Progenitor cell of endocrine pancreas (in vitro differentiated cells): ENCODE data around the gene GON4L. TPM values are rescaled to one million over a fixed set of nuclear protein-coding genes. Genes with fewer than 3 reads are reported as not detected.
A peak's percentile ranks its signal among the peaks of the same experiment; 100 is the strongest.

Experiments
- DNase-seq: peaks from one replicate; pipeline ENCODE4 v3.0.0; 2021; ENCODE audit warnings: low spot score; ENCODE audit not compliant: unreplicated experiment
- H3K27ac Mint-ChIP-seq: 2 replicates; pipeline ENCODE4 v1.8.0; 2021; ENCODE audit warnings: mild to moderate bottlenecking, moderate library complexity, mixed read lengths
- H3K27me3 Mint-ChIP-seq: 2 replicates; pipeline ENCODE4 v1.8.0; 2021; ENCODE audit warnings: mixed read lengths
- H3K36me3 Mint-ChIP-seq: 2 replicates; pipeline ENCODE4 v1.8.0; 2022; ENCODE audit warnings: mixed read lengths; ENCODE audit not compliant: insufficient read depth
- H3K4me1 Mint-ChIP-seq: 2 replicates; pipeline ENCODE4 v1.8.0; 2021; ENCODE audit warnings: low read depth, mixed read lengths
- H3K4me3 Mint-ChIP-seq: 2 replicates; pipeline ENCODE4 v1.8.0; 2021; ENCODE audit warnings: low read depth, mild to moderate bottlenecking, moderate library complexity, mixed read lengths
- H3K9me3 Mint-ChIP-seq: 2 replicates; pipeline ENCODE4 v1.8.0; 2021; ENCODE audit warnings: low read depth, mixed read lengths
- long read RNA-seq: library from polyadenylated mRNA; unstranded; transcript quantifications from one replicate; pipeline ENCODE4 v2.0.0, GENCODE V29; 2020
- total RNA-seq: library from RNA; stranded (reverse); gene quantifications from 2 replicates; pipeline ENCODE4 v1.2.1, GENCODE V29; 2021
- TF ChIP-seq, protein P1 (sequence below): fragments of 200-600 bp; sonication (generic); IDR thresholded peaks from one replicate; pipeline ENCODE4 v1.5.0; 2021; ENCODE audit warnings: antibody characterized with exemption, mild to moderate bottlenecking; ENCODE audit not compliant: unreplicated experiment

The GON4L gene, protein sequence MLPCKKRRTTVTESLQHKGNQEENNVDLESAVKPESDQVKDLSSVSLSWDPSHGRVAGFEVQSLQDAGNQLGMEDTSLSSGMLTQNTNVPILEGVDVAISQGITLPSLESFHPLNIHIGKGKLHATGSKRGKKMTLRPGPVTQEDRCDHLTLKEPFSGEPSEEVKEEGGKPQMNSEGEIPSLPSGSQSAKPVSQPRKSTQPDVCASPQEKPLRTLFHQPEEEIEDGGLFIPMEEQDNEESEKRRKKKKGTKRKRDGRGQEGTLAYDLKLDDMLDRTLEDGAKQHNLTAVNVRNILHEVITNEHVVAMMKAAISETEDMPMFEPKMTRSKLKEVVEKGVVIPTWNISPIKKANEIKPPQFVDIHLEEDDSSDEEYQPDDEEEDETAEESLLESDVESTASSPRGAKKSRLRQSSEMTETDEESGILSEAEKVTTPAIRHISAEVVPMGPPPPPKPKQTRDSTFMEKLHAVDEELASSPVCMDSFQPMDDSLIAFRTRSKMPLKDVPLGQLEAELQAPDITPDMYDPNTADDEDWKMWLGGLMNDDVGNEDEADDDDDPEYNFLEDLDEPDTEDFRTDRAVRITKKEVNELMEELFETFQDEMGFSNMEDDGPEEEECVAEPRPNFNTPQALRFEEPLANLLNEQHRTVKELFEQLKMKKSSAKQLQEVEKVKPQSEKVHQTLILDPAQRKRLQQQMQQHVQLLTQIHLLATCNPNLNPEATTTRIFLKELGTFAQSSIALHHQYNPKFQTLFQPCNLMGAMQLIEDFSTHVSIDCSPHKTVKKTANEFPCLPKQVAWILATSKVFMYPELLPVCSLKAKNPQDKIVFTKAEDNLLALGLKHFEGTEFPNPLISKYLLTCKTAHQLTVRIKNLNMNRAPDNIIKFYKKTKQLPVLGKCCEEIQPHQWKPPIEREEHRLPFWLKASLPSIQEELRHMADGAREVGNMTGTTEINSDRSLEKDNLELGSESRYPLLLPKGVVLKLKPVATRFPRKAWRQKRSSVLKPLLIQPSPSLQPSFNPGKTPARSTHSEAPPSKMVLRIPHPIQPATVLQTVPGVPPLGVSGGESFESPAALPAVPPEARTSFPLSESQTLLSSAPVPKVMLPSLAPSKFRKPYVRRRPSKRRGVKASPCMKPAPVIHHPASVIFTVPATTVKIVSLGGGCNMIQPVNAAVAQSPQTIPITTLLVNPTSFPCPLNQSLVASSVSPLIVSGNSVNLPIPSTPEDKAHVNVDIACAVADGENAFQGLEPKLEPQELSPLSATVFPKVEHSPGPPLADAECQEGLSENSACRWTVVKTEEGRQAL (N-terminal part only)
- 69.4 and 73.2 TPM in 2 replicates for total RNA-seq
- long read RNA-seq, partial matches to known transcripts, result 15 of 25 reads
- long read RNA-seq, other reads (novel, unspliced or antisense), result 9 of 25 reads

- Mint-ChIP-seq H3K36me3 (peaks cover 14% of the 10 kb centered on the region), H3K4me3 (peak within 1 kb of the TSS; percentile 99), H3K9me3 (no peaks in the 10 kb centered on the region), H3K27ac (peak within 1 kb of the TSS; percentile 97), H3K27me3 (peaks cover 17% of the 10 kb centered on the region), H3K4me1 (peaks cover 9% of the 10 kb centered on the region)
- DNase-seq, result peak; percentile 69
- TF ChIP-seq, protein P1, sequence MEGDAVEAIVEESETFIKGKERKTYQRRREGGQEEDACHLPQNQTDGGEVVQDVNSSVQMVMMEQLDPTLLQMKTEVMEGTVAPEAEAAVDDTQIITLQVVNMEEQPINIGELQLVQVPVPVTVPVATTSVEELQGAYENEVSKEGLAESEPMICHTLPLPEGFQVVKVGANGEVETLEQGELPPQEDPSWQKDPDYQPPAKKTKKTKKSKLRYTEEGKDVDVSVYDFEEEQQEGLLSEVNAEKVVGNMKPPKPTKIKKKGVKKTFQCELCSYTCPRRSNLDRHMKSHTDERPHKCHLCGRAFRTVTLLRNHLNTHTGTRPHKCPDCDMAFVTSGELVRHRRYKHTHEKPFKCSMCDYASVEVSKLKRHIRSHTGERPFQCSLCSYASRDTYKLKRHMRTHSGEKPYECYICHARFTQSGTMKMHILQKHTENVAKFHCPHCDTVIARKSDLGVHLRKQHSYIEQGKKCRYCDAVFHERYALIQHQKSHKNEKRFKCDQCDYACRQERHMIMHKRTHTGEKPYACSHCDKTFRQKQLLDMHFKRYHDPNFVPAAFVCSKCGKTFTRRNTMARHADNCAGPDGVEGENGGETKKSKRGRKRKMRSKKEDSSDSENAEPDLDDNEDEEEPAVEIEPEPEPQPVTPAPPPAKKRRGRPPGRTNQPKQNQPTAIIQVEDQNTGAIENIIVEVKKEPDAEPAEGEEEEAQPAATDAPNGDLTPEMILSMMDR, result no peak
Observed at GRCh38 chr1:155856975-155857930, at the start of gene GON4L. TSS of gene GON4L (minus strand) at chr1:155857214. CDS start at chr1:155853780, 3,434 bp downstream.

GRCh38 chr1:155904261-155904660, 47.2 kb upstream of the GON4L start:
- H3K27ac Mint-ChIP-seq, result peak overlapping the region; percentile 2

GRCh38 chr1:155900161-155900560, 43.1 kb upstream of the GON4L start:
- TF ChIP-seq, protein P1, result no peak
- peaks cover 6% of the 10 kb centered on the region for H3K4me1 Mint-ChIP-seq
- H3K4me3 Mint-ChIP-seq, result no peak overlapping the region

More at GRCh38 chr1:155904261-155904660, 47.2 kb upstream of the GON4L start:
- no peak for DNase-seq
- TF ChIP-seq, protein P1, result no peak
- Mint-ChIP-seq H3K4me1 (peaks cover 6% of the 10 kb centered on the region), H3K36me3 (peaks cover 21% of the 10 kb centered on the region), H3K4me3 (no peak overlapping the region), H3K27me3 (no peaks in the 10 kb centered on the region), H3K9me3 (no peaks in the 10 kb centered on the region)

GRCh38 chr1:155899683-155900082, 42.7 kb upstream of the GON4L start:
- Mint-ChIP-seq H3K27me3 (no peaks in the 10 kb centered on the region), H3K4me1 (peaks cover 6% of the 10 kb centered on the region), H3K36me3 (peaks cover 26% of the 10 kb centered on the region), H3K9me3 (no peaks in the 10 kb centered on the region), H3K27ac (no peak overlapping the region), H3K4me3 (no peak overlapping the region)
- no peak for DNase-seq
- TF ChIP-seq, protein P1, result no peak

More at GRCh38 chr1:155900161-155900560, 43.1 kb upstream of the GON4L start:
- Mint-ChIP-seq H3K36me3 (peaks cover 26% of the 10 kb centered on the region), H3K27ac (no peak overlapping the region), H3K27me3 (no peaks in the 10 kb centered on the region), H3K9me3 (no peaks in the 10 kb centered on the region)
- DNase-seq, result no peak
